A673 (cell line): ENCODE results near the gene ANKRD44.

ENCODE experiments used
- EZH2 ChIP-seq: fragments of 200-600 bp; sonication (generic); IDR thresholded peaks from 2 replicates; pipeline ENCODE4 v1.6.1; 2017; ENCODE audit warnings: borderline replicate concordance, low read depth, mild to moderate bottlenecking, mixed read lengths, antibody characterized with exemption, low read length; ENCODE audit not compliant: poor library complexity, severe bottlenecking
- TF ChIP-seq, protein P1 (sequence below): fragments of 300-800, 200-600 bp; sonication (generic); conservative IDR thresholded peaks from 2 replicates; pipeline ENCODE4 v1.5.1; 2017; ENCODE audit warnings: low read depth, mild to moderate bottlenecking, antibody characterized with exemption, low read length, moderate library complexity, mixed read lengths

DNA sequence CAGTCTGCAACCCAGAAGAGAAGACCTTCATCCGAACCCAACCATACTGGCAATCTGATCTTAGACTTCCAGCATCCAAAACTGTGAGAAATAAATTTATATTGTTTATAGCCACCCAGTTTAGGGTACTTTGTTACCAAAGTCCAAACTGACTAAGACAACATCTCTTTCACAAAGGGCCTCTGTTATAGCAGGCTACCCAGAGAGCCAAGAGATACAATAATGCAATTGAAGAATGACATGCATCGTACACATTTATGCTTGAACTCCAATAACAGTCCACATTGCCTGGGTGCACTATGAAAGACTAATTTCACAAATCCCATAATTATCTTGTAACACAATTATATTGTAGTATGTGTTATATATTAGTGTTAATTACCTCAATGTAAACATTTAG lies 39.1 kb upstream of the ANKRD44 start:
- TF ChIP-seq, protein P1, sequence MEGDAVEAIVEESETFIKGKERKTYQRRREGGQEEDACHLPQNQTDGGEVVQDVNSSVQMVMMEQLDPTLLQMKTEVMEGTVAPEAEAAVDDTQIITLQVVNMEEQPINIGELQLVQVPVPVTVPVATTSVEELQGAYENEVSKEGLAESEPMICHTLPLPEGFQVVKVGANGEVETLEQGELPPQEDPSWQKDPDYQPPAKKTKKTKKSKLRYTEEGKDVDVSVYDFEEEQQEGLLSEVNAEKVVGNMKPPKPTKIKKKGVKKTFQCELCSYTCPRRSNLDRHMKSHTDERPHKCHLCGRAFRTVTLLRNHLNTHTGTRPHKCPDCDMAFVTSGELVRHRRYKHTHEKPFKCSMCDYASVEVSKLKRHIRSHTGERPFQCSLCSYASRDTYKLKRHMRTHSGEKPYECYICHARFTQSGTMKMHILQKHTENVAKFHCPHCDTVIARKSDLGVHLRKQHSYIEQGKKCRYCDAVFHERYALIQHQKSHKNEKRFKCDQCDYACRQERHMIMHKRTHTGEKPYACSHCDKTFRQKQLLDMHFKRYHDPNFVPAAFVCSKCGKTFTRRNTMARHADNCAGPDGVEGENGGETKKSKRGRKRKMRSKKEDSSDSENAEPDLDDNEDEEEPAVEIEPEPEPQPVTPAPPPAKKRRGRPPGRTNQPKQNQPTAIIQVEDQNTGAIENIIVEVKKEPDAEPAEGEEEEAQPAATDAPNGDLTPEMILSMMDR = no peak
- no peak for TF ChIP-seq EZH2
